ENCODE results near the gene CEL.

Gene CEL

GRCh38 chr9:133116346-133117231 lies 54.8 kb downstream of the CEL start:
- TF ChIP-seq, protein P1, sequence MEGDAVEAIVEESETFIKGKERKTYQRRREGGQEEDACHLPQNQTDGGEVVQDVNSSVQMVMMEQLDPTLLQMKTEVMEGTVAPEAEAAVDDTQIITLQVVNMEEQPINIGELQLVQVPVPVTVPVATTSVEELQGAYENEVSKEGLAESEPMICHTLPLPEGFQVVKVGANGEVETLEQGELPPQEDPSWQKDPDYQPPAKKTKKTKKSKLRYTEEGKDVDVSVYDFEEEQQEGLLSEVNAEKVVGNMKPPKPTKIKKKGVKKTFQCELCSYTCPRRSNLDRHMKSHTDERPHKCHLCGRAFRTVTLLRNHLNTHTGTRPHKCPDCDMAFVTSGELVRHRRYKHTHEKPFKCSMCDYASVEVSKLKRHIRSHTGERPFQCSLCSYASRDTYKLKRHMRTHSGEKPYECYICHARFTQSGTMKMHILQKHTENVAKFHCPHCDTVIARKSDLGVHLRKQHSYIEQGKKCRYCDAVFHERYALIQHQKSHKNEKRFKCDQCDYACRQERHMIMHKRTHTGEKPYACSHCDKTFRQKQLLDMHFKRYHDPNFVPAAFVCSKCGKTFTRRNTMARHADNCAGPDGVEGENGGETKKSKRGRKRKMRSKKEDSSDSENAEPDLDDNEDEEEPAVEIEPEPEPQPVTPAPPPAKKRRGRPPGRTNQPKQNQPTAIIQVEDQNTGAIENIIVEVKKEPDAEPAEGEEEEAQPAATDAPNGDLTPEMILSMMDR (IDR thresholded peaks at IDR 0.05; ENCODE audit: insufficient read depth, low read length, poor library complexity, severe bottlenecking): no peak
- Histone ChIP-seq H3K36me3 (ENCODE audit: control insufficient read depth, insufficient read depth, low read length) (peaks cover 6% of the 10 kb centered on the region), H3K27me3 (replicated peaks; ENCODE audit: control insufficient read depth, insufficient read depth, low read length) (no peaks in the 10 kb centered on the region), H3K4me3 (replicated peaks; ENCODE audit: low read depth, low read length) (peak overlapping the region; percentile 68)
- DNase-seq (ENCODE audit: extremely low read depth, insufficient read length): no peak

- no peak for DNase-seq (ENCODE audit: extremely low read depth, insufficient read length)
- TF ChIP-seq, protein P1 (IDR thresholded peaks at IDR 0.05; ENCODE audit: insufficient read depth, low read length, poor library complexity, severe bottlenecking): no peak
- Histone ChIP-seq H3K4me3 (replicated peaks; ENCODE audit: low read depth, low read length) (no peak overlapping the region; the same call in 1 of the 2 replicates), H3K36me3 (ENCODE audit: control insufficient read depth, insufficient read depth, low read length) (peaks cover 2% of the 10 kb centered on the region; the same call in 1 of the 2 replicates), H3K27me3 (replicated peaks; ENCODE audit: control insufficient read depth, insufficient read depth, low read length) (no peaks in the 10 kb centered on the region)
Measured at GRCh38 chr9:133117271-133118178, 55.7 kb downstream of the CEL start.

DNA sequence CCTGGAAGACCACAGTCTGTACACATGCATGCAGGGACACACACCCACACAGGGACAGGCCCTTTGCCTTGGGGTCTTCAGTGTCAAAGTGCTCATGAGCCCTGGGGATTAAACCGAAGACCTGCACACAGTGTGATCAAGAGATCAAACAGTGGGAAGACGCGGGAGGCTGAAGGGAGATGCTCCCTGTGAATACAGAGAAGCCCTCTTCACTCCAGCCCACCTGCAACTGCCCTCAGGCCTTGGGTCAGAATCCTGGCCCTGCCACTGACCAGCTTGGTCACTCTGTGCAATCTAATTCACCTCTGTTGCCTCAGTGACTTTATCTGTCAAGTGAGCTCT lies 56.4 kb downstream of the CEL start:
- DNase-seq (ENCODE audit: extremely low read depth, insufficient read length): no peak
- Histone ChIP-seq H3K36me3 (ENCODE audit: control insufficient read depth, insufficient read depth, low read length) (peaks cover 2% of the 10 kb centered on the region; the same call in 1 of the 2 replicates), H3K27me3 (replicated peaks; ENCODE audit: control insufficient read depth, insufficient read depth, low read length) (no peaks in the 10 kb centered on the region), H3K4me3 (replicated peaks; ENCODE audit: low read depth, low read length) (no peak overlapping the region)
- TF ChIP-seq, protein P1 (IDR thresholded peaks at IDR 0.05; ENCODE audit: insufficient read depth, low read length, poor library complexity, severe bottlenecking): no peak

- Histone ChIP-seq H3K27me3 (replicated peaks; ENCODE audit: control insufficient read depth, insufficient read depth, low read length) (no peaks in the 10 kb centered on the region), H3K4me3 (replicated peaks; ENCODE audit: low read depth, low read length) (no peak overlapping the region), H3K36me3 (ENCODE audit: control insufficient read depth, insufficient read depth, low read length) (peaks cover 2% of the 10 kb centered on the region; the same call in 1 of the 2 replicates)
- no peak for DNase-seq (ENCODE audit: extremely low read depth, insufficient read length)
- TF ChIP-seq, protein P1 (IDR thresholded peaks at IDR 0.05; ENCODE audit: insufficient read depth, low read length, poor library complexity, severe bottlenecking): no peak
Measured at GRCh38 chr9:133118568-133118967, 56.8 kb downstream of the CEL start.

- TF ChIP-seq, protein P1 (IDR thresholded peaks at IDR 0.05; ENCODE audit: insufficient read depth, low read length, poor library complexity, severe bottlenecking): no peak
- DNase-seq (ENCODE audit: extremely low read depth, insufficient read length): no peak
- H3K36me3 ChIP-seq (ENCODE audit: control insufficient read depth, insufficient read depth, low read length): peaks cover 2% of the 10 kb centered on the region; the same call in 1 of the 2 replicates
- H3K4me3 ChIP-seq (replicated peaks; ENCODE audit: low read depth, low read length): peak overlapping the region; percentile 76; the same call in 1 of the 2 replicates
- H3K27me3 ChIP-seq (replicated peaks; ENCODE audit: control insufficient read depth, insufficient read depth, low read length): no peaks in the 10 kb centered on the region
Measured at GRCh38 chr9:133119103-133119845, 57.5 kb downstream of the CEL start.

Measured in GM06990 (cell line).